ENCODE data around the gene QRICH1. TPM values are rescaled to one million over a fixed set of nuclear protein-coding genes. Genes with fewer than 3 reads are reported as not detected.

The QRICH1 gene
- total and polyA plus RNA-seq, 2 donors (not counting 3 experiments of a cell fraction or from before 2014, with no cell fraction given) = 89.7 to 116 TPM

DNA sequence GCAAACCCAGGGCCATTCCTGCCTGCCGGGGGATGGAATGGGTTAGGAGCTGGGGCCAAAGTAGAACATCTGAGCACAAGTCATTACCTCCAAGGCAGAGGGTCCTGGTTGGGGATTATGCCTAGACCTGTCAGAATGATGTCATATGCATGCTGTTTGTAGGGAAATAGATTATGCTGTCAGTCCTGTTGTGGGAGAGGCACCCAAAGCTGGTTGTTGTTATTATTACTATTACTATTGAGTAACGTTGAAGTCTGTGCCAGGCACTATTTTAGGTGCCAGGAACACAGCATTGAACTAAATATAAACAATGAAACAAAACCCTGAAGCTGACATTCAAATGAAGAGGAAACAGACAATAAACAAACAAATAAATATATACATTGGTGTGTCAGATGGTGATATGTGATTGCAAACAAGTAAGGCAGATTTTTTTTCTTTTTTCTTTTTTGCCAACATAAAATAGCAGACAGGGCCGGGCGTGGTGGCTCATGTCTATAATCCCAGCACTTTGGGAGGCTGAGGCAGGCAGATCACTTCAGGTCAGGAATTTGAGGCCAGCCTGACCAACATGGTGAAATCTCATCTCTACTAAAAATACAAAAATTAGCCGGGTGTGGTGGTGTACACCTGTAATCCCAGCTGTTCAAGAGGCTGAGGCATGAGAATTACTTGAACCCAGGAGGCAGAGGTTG lies 101.9 kb downstream of the QRICH1 start:
- no peak overlapping the region for H2AFZ ChIP-seq (ENCODE audit: low read depth, low read length)
- CTCF ChIA-PET = interaction anchor here (8.8 kb wide), 1 partner anchor 17 kb away, joined by 254 read pairs; the partner anchor contains the start of gene WDR6
- no peaks in the 10 kb centered on the region for H3K9me1 ChIP-seq (replicated peaks; ENCODE audit: control insufficient read depth, extremely low read depth, insufficient read depth, low read length)
- peak overlapping the region; percentile 74 for H3K4me2 ChIP-seq (ENCODE audit: insufficient read depth, low read length)
- H3K4me3 ChIP-seq (replicated peaks in 1 of 3; ENCODE audit: insufficient read depth in 1 of 3, low read depth in 1 of 3, low read length in 3 of 3) = no peak overlapping the region
- H3K36me3 ChIP-seq (ENCODE audit: control insufficient read depth in 2 of 2, extremely low read depth in 1 of 2, insufficient read depth in 2 of 2, low read length in 2 of 2) = peaks cover 0 to 3% of the 10 kb centered on the region in 2 experiments
- DNase-seq (ENCODE audit: low read depth, low spot score) (no peak), FAIRE-seq (no peak)
- no TSS peak for BruUV-seq (replicated peaks)
- H4K20me1 ChIP-seq (replicated peaks; ENCODE audit: control insufficient read depth, extremely low read depth, insufficient read depth, low read length) = no peaks in the 10 kb centered on the region
- peaks cover 19% of the 10 kb centered on the region for H3K79me2 ChIP-seq (ENCODE audit: control insufficient read depth, insufficient read depth, low read length)
- dilution Hi-C loops (cut with MboI; ENCODE audit: extremely low pct_ligation_motif_present, low sequenced_read_pairs) (no loop called here), intact Hi-C loops (cut with micrococcal nuclease) (loop anchor here (1.0 kb wide), 1 partner anchor 15 kb away; the partner anchor contains the start of gene WDR6)
- H3K27me3 ChIP-seq (ENCODE audit: control insufficient read depth in 2 of 2, insufficient read depth in 2 of 2, low read length in 2 of 2) = no peaks in the 10 kb centered on the region
- TF ChIP-seq GATA2 (IDR thresholded peaks at IDR 0.05; ENCODE audit: insufficient read depth, insufficient read length, low read depth, low read length) (no peak), POLR2A (IDR thresholded peaks at IDR 0.05; ENCODE audit: low read depth, low read length) (no peak)
- TF ChIP-seq, protein P1, sequence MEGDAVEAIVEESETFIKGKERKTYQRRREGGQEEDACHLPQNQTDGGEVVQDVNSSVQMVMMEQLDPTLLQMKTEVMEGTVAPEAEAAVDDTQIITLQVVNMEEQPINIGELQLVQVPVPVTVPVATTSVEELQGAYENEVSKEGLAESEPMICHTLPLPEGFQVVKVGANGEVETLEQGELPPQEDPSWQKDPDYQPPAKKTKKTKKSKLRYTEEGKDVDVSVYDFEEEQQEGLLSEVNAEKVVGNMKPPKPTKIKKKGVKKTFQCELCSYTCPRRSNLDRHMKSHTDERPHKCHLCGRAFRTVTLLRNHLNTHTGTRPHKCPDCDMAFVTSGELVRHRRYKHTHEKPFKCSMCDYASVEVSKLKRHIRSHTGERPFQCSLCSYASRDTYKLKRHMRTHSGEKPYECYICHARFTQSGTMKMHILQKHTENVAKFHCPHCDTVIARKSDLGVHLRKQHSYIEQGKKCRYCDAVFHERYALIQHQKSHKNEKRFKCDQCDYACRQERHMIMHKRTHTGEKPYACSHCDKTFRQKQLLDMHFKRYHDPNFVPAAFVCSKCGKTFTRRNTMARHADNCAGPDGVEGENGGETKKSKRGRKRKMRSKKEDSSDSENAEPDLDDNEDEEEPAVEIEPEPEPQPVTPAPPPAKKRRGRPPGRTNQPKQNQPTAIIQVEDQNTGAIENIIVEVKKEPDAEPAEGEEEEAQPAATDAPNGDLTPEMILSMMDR (IDR thresholded peaks at IDR 0.05; ENCODE audit: extremely low read depth in 1 of 2, insufficient read depth in 1 of 2, low read depth in 1 of 2, low read length in 2 of 2) = no peak
- no peak overlapping the region for H3K9ac ChIP-seq (replicated peaks; ENCODE audit: extremely low read depth, insufficient read depth, low read length)
- peaks cover 21% of the 10 kb centered on the region for H3K4me1 ChIP-seq (ENCODE audit: control insufficient read depth, extremely low read depth, insufficient read depth, low read length)
- no peak overlapping the region for H3K27ac ChIP-seq (ENCODE audit: insufficient read depth, low read depth, low read length)
- no peaks in the 10 kb centered on the region for H3K9me3 ChIP-seq (replicated peaks; ENCODE audit: control insufficient read depth, insufficient read depth, low read length)
- POLR2A ChIA-PET = interaction anchor here (1.6 to 5.4 kb wide), 2 partner anchors 16 to 29 kb away, joined by 6 to 40 read pairs; partner anchors contain the start of genes NDUFAF3 and WDR6
